Measurements from ENCODE around the gene S100A6.

The S100A6 gene

GRCh38 chr1:153532769-153533599 lies 2.8 kb downstream of the S100A6 start:
- Histone ChIP-seq H3K27ac (ENCODE audit: low read depth, low read length, poor library complexity, severe bottlenecking) (no peak overlapping the region), H3K4me3 (ENCODE audit: low read depth, low read length, poor library complexity, severe bottlenecking) (no peak overlapping the region)

GRCh38 chr1:153532181-153532580 lies 3.6 kb downstream of the S100A6 start:
- Histone ChIP-seq H3F3A (ENCODE audit: insufficient read depth, low read length) (no peaks in the 10 kb centered on the region), H3K9ac (ENCODE audit: low read length) (no peak overlapping the region), H3K79me2 (ENCODE audit: insufficient read depth, low read length) (no peaks in the 10 kb centered on the region), H2AFZ (ENCODE audit: low read length) (no peak overlapping the region), H3K27ac (ENCODE audit: low read depth, low read length, poor library complexity, severe bottlenecking) (no peak overlapping the region), H3K9me2 (ENCODE audit: low read depth, low read length) (no peaks in the 10 kb centered on the region), H3K4me2 (ENCODE audit: low read length) (no peak overlapping the region), H4K20me1 (ENCODE audit: insufficient read depth, low read length) (no peaks in the 10 kb centered on the region), H3K4me3 (ENCODE audit: low read depth, low read length, poor library complexity, severe bottlenecking) (no peak overlapping the region), H3K9me3 (ENCODE audit: low read length) (no peaks in the 10 kb centered on the region), H3K27me3 (ENCODE audit: insufficient read depth, low read length) (peaks cover 2% of the 10 kb centered on the region; the same call in 1 of the 2 replicates), H3K36me3 (ENCODE audit: insufficient read depth, low read length) (no peaks in the 10 kb centered on the region), H3K4me1 (ENCODE audit: insufficient read depth, low read length, severe bottlenecking) (peaks cover 7% of the 10 kb centered on the region)
- no peak for TF ChIP-seq CTCF (IDR thresholded peaks at IDR 0.05; ENCODE audit: low read length)
- no peak for TF ChIP-seq EZH2 (IDR thresholded peaks at IDR 0.05; ENCODE audit: borderline replicate concordance, low read length)

More at GRCh38 chr1:153532769-153533599, 2.8 kb downstream of the S100A6 start:
- Histone ChIP-seq H3K9me2 (ENCODE audit: low read depth, low read length) (no peaks in the 10 kb centered on the region), H3K79me2 (ENCODE audit: insufficient read depth, low read length) (no peaks in the 10 kb centered on the region), H3K9me3 (ENCODE audit: low read length) (no peaks in the 10 kb centered on the region), H3K4me2 (ENCODE audit: low read length) (no peak overlapping the region), H2AFZ (ENCODE audit: low read length) (no peak overlapping the region), H3K36me3 (ENCODE audit: insufficient read depth, low read length) (no peaks in the 10 kb centered on the region), H4K20me1 (ENCODE audit: insufficient read depth, low read length) (no peaks in the 10 kb centered on the region), H3F3A (ENCODE audit: insufficient read depth, low read length) (no peaks in the 10 kb centered on the region), H3K27me3 (ENCODE audit: insufficient read depth, low read length) (no peaks in the 10 kb centered on the region), H3K9ac (ENCODE audit: low read length) (no peak overlapping the region), H3K4me1 (ENCODE audit: insufficient read depth, low read length, severe bottlenecking) (peaks cover 7% of the 10 kb centered on the region)
- TF ChIP-seq EZH2 (IDR thresholded peaks at IDR 0.05; ENCODE audit: borderline replicate concordance, low read length) (no peak), CTCF (IDR thresholded peaks at IDR 0.05; ENCODE audit: low read length) (peak; percentile 95)

GRCh38 chr1:153531638-153532037 lies 4.2 kb downstream of the S100A6 start:
- no peak for TF ChIP-seq EZH2 (IDR thresholded peaks at IDR 0.05; ENCODE audit: borderline replicate concordance, low read length)
- TF ChIP-seq CTCF (IDR thresholded peaks at IDR 0.05; ENCODE audit: low read length), result no peak
- H3K4me1 ChIP-seq (ENCODE audit: insufficient read depth, low read length, severe bottlenecking), result peaks cover 7% of the 10 kb centered on the region
- no peaks in the 10 kb centered on the region for H4K20me1 ChIP-seq (ENCODE audit: insufficient read depth, low read length)
- H3K9ac ChIP-seq (ENCODE audit: low read length), result no peak overlapping the region
- peaks cover 4% of the 10 kb centered on the region; the same call in 1 of the 2 replicates for H3K27me3 ChIP-seq (ENCODE audit: insufficient read depth, low read length)
- H3K79me2 ChIP-seq (ENCODE audit: insufficient read depth, low read length), result no peaks in the 10 kb centered on the region
- H3F3A ChIP-seq (ENCODE audit: insufficient read depth, low read length), result no peaks in the 10 kb centered on the region
- no peak overlapping the region for H3K27ac ChIP-seq (ENCODE audit: low read depth, low read length, poor library complexity, severe bottlenecking)
- no peak overlapping the region for H3K4me2 ChIP-seq (ENCODE audit: low read length)
- no peak overlapping the region for H2AFZ ChIP-seq (ENCODE audit: low read length)
- H3K9me2 ChIP-seq (ENCODE audit: low read depth, low read length), result no peaks in the 10 kb centered on the region
- no peaks in the 10 kb centered on the region for H3K36me3 ChIP-seq (ENCODE audit: insufficient read depth, low read length)
- H3K4me3 ChIP-seq (ENCODE audit: low read depth, low read length, poor library complexity, severe bottlenecking), result no peak overlapping the region
- no peaks in the 10 kb centered on the region for H3K9me3 ChIP-seq (ENCODE audit: low read length)
